ENCODE data around the gene MAPKAPK2. TPM values are rescaled to one million over a fixed set of nuclear protein-coding genes. Genes with fewer than 3 reads are reported as not detected.

The MAPKAPK2 gene
- total RNA-seq, 1 experiment from 2014 or later: 54.9 TPM

GRCh38 chr1:206754011-206754410 lies 69.3 kb downstream of the MAPKAPK2 start:
- POLR2A ChIA-PET: no interaction called here
- Mint-ChIP-seq H3K4me3 (no peak overlapping the region), H3K27ac (no peak overlapping the region), H3K4me1 (peaks cover 10% of the 10 kb centered on the region), H3K27me3 (ENCODE audit: low read depth) (peaks cover 5% of the 10 kb centered on the region), H3K36me3 (no peaks in the 10 kb centered on the region), H3K9me3 (peaks cover 7% of the 10 kb centered on the region)
- no peak for DNase-seq (ENCODE audit: low spot score)
- ATAC-seq: no peak
- CTCF ChIA-PET: no interaction called here
- TF ChIP-seq NFATC4 (CRISPR knock-in tag; IDR thresholded peaks at IDR 0.05): no peak

- peaks cover 7% of the 10 kb centered on the region for H3K9me3 Mint-ChIP-seq
- ATAC-seq (no peak), DNase-seq (ENCODE audit: low spot score) (no peak)
- no peaks in the 10 kb centered on the region for H3K36me3 Mint-ChIP-seq
- peaks cover 1% of the 10 kb centered on the region; the same call in 1 of the 2 replicates for H3K4me1 Mint-ChIP-seq
- peaks cover 5% of the 10 kb centered on the region for H3K27me3 Mint-ChIP-seq (ENCODE audit: low read depth)
- H3K27ac Mint-ChIP-seq: no peak overlapping the region
- no peak overlapping the region for H3K4me3 Mint-ChIP-seq
- CTCF ChIA-PET: no interaction called here
- TF ChIP-seq TEAD1 (CRISPR knock-in tag; IDR thresholded peaks at IDR 0.05) (no peak), ZNF138 (CRISPR knock-in tag; conservative IDR thresholded peaks at IDR 0.05) (no peak), MLX (CRISPR knock-in tag; IDR thresholded peaks at IDR 0.05) (no peak), ZNF396 (CRISPR knock-in tag; IDR thresholded peaks at IDR 0.05; ENCODE audit: borderline replicate concordance) (no peak), FOXK1 (CRISPR knock-in tag; IDR thresholded peaks at IDR 0.05) (no peak), SMAD4 (CRISPR knock-in tag; IDR thresholded peaks at IDR 0.05) (no peak), IRF2 (CRISPR knock-in tag; IDR thresholded peaks at IDR 0.05; ENCODE audit: borderline replicate concordance, low read depth) (no peak), AFF4 (CRISPR knock-in tag; IDR thresholded peaks at IDR 0.05; ENCODE audit: borderline replicate concordance) (no peak)
- TF ChIP-seq, protein P1, sequence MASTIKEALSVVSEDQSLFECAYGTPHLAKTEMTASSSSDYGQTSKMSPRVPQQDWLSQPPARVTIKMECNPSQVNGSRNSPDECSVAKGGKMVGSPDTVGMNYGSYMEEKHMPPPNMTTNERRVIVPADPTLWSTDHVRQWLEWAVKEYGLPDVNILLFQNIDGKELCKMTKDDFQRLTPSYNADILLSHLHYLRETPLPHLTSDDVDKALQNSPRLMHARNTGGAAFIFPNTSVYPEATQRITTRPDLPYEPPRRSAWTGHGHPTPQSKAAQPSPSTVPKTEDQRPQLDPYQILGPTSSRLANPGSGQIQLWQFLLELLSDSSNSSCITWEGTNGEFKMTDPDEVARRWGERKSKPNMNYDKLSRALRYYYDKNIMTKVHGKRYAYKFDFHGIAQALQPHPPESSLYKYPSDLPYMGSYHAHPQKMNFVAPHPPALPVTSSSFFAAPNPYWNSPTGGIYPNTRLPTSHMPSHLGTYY (CRISPR knock-in tag; IDR thresholded peaks at IDR 0.05): no peak
- TF ChIP-seq, protein P2, sequence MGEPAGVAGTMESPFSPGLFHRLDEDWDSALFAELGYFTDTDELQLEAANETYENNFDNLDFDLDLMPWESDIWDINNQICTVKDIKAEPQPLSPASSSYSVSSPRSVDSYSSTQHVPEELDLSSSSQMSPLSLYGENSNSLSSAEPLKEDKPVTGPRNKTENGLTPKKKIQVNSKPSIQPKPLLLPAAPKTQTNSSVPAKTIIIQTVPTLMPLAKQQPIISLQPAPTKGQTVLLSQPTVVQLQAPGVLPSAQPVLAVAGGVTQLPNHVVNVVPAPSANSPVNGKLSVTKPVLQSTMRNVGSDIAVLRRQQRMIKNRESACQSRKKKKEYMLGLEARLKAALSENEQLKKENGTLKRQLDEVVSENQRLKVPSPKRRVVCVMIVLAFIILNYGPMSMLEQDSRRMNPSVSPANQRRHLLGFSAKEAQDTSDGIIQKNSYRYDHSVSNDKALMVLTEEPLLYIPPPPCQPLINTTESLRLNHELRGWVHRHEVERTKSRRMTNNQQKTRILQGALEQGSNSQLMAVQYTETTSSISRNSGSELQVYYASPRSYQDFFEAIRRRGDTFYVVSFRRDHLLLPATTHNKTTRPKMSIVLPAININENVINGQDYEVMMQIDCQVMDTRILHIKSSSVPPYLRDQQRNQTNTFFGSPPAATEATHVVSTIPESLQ (CRISPR knock-in tag; IDR thresholded peaks at IDR 0.05): no peak
- POLR2A ChIA-PET: no interaction called here
These were observed 73.0 kb downstream of the MAPKAPK2 start for GRCh38 chr1:206757524-206758266.

GRCh38 chr1:206760590-206760989 lies 75.9 kb downstream of the MAPKAPK2 start:
- DNase-seq (ENCODE audit: low spot score) (no peak), ATAC-seq (no peak)
- ChIA-PET CTCF (interaction anchor here (2.3 kb wide), 1 partner anchor 10 kb away, joined by 16 read pairs; the partner anchor contains the start of genes IL10 and IL19), POLR2A (no interaction called here)
- H3K4me1 Mint-ChIP-seq: no peaks in the 10 kb centered on the region
- H3K27ac Mint-ChIP-seq: no peak overlapping the region
- H3K9me3 Mint-ChIP-seq: no peaks in the 10 kb centered on the region
- no peaks in the 10 kb centered on the region for H3K36me3 Mint-ChIP-seq
- H3K4me3 Mint-ChIP-seq: no peak overlapping the region
- H3K27me3 Mint-ChIP-seq (ENCODE audit: low read depth): no peaks in the 10 kb centered on the region
- TF ChIP-seq ZNF532 (CRISPR knock-in tag; IDR thresholded peaks at IDR 0.05; ENCODE audit: borderline replicate concordance) (no peak), ARID4B (CRISPR knock-in tag; IDR thresholded peaks at IDR 0.05; ENCODE audit: borderline replicate concordance) (no peak), SMAD4 (CRISPR knock-in tag; IDR thresholded peaks at IDR 0.05) (no peak), JUN (CRISPR knock-in tag; IDR thresholded peaks at IDR 0.05) (no peak)
